GM15510 (cell line): Measurements from ENCODE around the gene PPP1R12A.

Experiments
- POLR2A ChIP-seq: IDR thresholded peaks from 3 replicates; pipeline ENCODE4 v1.6.1; 2011; ENCODE audit warnings: borderline replicate concordance; ENCODE audit not compliant: insufficient read length; ENCODE audit errors: extremely low read depth

PPP1R12A gene

DNA sequence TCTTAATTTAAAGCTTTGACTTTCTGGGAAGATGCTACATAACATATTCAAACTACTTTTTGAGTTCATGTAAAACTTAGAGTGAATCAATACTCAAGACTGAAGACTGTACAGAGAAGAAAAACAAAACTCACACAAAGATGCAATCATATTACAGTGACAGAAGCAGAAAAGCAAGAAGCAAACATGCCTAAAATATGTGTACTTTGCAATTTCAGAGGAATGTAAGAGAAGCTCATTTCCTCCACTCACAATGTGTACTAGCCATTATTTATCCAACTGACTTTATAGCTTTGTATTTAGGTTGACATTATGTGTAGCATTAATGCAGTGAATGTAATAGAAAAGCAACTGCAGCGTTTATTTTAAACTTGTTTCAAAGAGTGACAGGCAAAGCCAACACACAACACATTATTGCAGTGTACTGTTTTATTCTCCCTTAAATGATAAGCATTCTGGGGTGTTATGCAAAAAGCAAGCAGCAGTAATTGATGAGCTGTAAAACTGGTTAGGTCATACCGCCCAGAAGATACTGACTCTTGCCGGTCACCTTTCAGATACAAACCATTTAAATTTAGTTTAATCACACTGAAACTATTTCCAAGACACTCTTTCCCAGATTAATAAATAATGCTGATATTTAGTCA, 156.0 kb downstream of the PPP1R12A start:
- TF ChIP-seq POLR2A, result no peak

DNA sequence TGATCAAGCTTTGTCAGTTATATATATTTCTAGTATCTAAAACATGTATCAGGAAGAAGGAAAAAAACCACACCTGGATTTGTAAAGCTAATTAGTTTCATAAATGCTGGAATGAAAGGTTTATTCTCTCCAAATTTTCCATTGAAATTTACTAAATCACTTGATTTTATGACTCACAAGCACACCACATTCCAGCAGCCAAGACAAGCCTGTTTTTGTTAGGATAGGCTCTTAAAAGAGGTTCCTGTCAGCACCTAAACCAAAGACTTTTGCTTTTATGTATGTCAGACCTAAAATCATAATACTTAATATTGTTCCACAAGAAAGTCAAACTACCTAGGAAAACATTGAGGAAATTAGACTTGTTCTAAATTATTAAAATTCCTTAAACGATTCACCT, 158.8 kb downstream of the PPP1R12A start:
- no peak for TF ChIP-seq POLR2A

DNA sequence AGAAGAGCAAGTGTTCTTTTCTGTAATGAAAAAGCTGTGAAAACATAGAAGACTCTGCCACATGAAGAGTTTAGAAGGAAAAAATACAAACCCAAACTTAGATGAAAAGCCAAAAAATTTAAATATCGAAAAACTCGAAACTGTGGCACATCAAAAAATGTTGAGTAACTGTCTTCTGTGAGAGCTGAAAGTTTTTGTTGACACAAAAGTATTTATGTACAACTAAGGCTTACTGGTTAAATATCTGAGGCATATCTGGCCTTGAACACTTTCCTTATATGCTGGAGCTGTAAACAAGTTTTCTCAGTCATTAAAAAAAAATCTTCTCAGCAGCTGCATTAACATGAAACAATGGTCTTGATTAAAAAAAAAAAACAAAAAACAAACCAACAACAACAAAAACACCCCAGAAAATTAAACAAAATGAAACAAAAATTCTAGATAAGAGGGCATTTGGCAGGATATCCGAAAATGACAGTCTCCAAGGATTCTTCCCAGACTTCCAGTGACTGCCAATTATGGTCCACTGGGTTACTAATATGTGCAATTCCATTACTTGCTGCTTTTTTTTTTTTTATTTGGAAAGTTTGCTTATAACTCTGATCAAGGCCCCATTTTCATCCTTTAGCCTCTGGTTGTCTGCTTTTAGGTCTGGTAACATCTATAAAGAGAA, 159.4 kb downstream of the PPP1R12A start:
- TF ChIP-seq POLR2A, result no peak

DNA sequence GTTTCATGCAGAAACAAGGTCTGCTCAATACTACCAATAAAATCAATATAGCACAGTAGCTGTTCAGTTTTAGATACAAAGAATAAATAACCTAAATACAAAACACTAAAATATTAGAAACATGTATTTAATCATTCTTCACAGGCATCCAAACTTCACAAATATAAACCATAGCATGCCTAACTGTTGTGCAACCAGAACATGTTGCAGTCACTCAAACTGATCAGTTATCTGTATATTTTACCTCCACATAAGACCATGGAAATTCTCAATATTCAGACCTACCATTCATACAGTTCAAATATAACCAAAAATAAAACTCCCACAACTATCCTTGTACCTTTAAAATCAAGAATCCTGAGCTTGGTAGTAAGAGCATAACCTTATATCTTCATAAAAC, 161.0 kb downstream of the PPP1R12A start:
- TF ChIP-seq POLR2A, result no peak

DNA sequence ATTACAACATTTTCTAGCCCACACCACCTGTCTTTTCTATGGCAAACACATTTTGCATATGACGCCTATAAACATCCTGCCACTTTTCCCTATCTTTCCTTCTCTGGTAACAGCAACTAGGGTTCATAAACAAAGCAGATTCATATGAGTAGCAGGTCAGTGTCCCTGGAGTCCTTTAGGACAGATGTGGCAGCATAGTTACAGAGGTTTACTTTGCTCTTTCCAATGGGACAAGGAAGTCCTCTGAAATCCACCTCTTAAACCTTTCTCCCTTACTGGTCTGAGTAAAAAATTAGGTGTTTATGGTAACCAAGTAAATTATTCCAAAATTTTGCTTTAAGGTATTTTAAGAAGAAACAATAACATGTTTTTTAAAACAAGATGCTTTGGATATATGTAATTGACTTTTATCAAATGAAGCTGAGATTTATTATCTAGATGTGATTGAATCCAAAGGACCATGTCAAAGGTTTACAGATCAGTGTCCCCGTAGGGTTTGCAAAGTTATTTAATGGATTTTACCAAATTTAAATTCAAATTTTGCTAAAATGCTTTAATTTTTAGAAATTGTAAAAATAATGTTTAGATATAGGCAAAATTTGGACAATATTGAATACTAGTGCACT, 164.9 kb downstream of the PPP1R12A start:
- TF ChIP-seq POLR2A, result no peak

DNA sequence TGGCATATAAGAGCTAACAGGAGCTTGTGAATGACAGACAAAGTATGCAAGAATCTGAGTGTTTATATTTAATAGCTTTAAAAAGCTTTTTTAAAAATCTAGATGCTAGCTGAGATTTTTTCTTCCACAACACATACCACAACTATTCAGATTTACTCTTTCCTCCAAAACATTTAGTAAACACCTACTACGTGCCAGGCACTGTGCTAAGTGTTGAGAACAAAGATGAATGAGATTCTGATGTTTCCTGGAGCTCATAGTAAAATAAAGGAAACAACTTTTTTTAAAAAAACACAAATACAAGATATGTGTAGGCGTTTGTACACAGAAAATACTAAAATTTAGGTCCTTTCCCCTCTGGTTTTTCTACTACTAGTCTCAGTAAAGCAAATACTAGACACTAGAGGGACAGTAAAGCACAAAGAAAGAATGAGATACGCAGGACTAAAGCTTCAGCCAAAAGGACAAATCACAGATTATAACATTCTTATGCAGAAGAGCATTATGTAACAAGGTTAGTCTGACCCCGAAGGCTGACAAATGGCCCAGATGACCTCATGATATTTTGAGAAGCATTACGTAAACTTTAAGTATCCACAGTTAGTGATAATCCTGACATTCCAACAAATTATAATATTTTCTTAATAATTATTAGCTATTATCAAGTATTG, 165.6 kb downstream of the PPP1R12A start:
- TF ChIP-seq POLR2A, result no peak

DNA sequence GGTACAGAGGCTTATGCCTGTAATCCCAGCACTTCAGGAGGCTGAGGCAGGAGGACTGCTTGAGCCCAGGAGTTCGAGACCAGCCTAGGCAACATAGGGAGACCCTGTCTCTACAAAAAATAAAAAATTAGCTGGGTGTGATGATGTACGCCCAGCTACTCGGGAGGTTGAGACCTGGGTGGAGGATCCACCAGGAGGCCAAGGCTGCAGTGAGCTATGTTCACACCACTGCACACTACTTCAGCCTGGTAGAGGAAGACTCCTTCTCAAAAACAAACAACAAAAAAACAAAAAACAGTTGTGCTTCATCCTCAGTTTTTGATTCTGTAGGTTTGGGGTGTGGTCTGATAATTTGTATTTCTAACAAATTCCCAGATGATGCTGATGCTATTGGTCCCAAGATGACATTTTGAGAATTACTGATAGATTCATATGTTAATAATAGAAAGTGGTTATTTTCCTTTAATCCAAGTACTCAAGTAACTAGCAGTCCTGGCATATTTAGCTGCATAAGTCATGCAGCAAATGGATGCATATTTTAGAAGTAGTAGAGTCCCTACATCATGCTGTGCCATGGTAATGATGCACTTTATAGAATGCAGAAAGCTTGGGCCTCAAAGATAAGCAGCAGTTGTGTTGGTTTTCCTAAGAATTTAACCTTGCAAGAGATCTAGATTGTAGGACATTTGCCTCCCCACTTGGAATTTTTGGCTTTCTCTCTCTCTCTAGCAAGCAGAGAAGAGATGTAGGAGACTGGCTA, 168.0 kb downstream of the PPP1R12A start:
- TF ChIP-seq POLR2A, result no peak

DNA sequence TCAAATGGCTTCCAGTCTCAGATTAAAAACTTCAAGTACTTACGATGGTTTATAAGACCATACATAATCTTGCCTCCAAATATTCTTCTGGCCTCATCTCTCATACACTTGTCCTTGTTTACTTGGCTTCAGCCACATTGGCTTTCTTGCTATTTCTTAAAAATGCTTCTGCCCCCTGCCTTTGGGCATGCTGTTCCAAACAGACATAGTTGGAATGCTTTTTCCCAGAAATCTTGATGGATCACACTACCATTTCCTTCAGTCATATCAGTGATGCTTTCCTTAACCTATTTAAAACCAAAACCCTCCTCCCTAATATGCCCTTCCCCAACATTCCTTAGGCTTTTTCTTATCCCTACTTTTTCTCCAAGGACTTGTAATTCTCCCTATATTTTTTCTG, 169.7 kb downstream of the PPP1R12A start:
- no peak for TF ChIP-seq POLR2A

DNA sequence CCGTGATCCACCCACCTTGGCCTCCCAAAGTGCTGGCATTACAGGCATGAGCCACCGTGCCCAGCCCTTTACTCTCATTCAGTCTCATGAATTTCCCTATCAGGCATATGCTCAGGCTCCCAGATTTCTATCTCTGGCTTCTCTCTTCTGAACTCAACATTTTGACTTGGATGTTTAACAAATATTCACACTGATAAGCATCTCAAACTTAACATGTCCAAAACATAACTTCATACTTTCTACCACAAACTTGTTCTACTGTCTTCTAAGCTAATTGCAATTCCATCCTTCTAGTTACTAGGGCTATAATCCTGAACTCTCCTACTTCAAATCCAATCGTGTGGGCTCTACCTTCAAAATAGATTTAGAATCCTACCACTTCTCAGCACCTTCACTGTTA, 170.3 kb downstream of the PPP1R12A start:
- no peak for TF ChIP-seq POLR2A

DNA sequence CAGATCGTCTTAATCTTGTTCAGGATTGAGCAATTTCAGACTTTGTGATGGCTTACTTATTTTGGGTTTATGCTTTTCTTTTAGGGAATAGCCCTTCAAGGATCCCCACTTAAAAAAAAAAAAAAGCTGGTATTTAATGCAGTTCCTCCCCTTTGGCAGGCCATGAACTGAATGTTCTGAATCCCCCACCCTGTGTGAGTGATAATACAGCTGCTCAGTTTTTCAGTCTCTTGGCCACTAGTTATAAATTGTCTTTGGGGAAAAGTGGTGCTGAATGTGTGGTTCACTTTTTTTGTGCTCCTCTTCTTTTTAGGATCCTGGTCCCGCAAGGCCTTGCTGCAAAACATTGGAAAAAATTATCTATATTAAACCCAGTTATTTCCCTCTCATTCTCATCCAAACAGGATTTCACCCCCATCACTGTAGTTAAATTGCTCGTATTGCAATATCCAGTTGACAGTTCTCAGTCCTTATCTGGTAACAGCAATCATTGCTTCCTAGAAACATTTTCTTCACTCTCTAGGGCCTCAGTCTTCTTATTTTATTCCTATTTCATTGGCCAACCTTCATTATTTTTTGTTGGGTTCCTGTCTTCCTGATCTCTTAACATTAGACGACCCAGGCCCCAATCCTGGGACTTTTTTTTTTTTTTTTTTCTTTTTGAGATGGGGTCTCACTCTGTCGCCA, 171.0 kb downstream of the PPP1R12A start:
- TF ChIP-seq POLR2A, result no peak

DNA sequence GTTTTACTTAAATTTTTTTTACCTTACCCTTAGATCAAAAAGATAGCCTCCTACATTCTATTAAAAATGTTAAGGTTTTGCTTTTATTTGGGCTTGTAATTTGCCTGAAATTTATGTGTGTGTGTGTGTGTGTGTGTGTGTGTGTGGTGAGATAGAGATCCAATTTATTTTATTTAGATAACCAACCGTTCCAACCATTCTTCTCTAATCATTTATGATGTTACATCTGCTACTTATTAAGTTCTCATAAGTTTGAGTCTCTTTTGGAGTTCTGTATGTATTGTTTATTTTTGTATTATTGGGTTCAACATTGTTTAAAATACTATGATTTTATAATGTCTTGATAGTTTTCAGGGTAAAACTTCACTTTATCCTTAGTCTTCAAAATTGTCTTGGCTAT, 173.6 kb downstream of the PPP1R12A start:
- no peak for TF ChIP-seq POLR2A

DNA sequence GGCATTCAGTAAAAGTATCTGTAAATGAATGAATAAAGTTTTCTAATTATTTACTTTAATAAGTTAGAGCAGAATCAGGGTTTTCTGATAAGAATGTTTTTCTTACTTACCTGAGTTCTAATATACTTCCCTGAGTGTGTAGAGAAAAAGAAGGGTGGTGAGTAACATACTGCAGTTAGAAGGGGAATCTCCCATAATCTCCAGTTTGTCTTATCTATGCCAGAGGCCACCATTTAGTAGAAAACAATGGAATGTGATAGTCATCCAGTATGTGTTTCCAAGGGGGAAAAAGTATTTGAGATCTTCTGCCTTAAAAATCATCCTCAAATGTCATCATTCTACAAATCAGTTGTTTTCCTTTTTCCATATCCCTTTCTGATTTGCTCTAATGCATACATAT, 187.6 kb downstream of the PPP1R12A start:
- no peak for TF ChIP-seq POLR2A

DNA sequence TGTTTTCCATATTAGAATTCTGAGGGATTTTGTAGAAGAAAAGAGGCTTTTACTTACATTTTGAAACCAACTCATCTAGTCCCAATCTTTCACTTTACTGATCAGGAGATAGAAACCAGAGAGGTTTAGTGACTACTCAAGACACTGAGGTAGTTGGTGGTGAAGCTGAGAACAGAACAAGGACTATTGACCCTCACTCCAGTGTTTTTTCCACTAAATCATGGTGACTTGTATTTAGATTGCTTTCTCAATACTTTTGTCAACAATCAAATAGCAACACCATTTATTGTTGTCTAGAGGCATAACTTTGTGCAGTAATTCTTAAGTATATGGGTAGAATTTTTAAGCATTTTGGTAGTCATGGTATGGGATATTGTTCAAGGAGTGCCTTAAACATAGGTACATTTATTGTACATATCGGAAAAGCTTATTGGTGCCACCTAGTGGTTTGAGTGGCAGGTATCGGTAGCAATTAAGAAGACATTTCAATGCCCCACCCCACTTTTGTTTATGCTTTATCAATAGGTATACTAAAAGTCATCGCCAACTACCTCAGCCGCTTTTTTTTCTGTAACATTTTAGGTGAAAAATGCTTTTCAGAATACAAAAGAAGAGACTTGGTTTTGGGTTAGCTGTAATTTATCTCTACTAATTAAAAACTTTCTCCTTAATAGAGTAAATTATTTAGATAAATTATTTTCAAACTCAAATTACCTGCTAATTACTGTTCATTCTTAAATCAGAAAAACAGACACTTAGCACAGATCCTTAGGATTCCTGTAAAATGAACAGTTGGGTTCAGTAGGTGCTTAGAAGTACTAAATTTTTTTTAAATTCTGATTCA, 196.8 kb downstream of the PPP1R12A start:
- no peak for TF ChIP-seq POLR2A

DNA sequence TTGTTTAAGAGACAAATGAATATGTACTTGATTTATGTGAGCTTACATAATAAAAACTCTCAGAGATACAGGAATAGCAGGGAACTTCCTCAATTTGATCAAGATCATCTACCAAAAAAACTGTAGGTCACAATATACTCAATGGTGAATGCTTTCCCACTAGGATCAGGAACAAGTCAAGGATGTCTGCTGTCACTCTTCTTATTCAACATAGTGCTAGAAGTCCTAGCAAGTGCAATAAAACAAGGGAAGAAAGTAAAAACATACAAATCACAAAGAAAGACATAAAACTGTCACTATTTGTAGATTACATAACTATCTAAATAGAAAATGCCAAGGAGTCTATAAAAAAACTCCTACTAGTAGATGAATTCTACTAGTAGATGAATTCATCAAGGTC, 202.3 kb downstream of the PPP1R12A start:
- TF ChIP-seq POLR2A, result no peak

DNA sequence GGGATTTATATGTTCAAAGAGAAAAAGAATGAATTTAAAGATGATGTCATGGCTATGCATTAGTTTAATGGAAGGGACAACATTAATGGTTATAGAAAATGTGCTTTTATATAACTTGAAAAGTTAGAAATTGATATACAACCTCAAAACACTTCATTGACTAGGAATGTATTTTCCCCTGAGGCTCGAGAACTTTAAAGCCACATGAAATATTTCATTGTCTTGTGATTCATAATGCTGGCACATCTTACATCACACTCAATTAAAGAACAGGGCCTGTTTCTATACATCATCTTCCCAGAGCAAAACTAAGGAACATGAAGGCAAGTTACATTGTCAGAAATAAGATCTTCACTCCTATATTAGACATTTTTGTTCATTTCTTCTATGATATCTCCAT, 208.9 kb downstream of the PPP1R12A start:
- TF ChIP-seq POLR2A, result no peak
